Upper lobe of left lung (tissue), 6 donors: ENCODE measurements around the gene ZNF496. TPM values are rescaled to one million over a fixed set of nuclear protein-coding genes. Genes with fewer than 3 reads are reported as not detected.

ENCODE experiments used
- ATAC-seq, 2 donors: fragments of 200-7000 bp; cut with Tn5 transposase; one replicate each; pipeline ENCODE4 v1.9.1; 2022; ENCODE audit warnings: mild to moderate bottlenecking in 2 of 2, moderate library complexity in 2 of 2; ENCODE audit not compliant: low FRiP score in 2 of 2
- DNase-seq, 2 donors: peaks; one replicate each; pipeline ENCODE4 v3.0.0-alpha.2; 2019 to 2020
- H3K27ac ChIP-seq, 4 donors: fragments of 200-600 bp; sonication (generic); one replicate each; pipeline ENCODE4 v1.5.1; 2016 to 2019
- H3K27me3 ChIP-seq, 4 donors: fragments of 200-600 bp; sonication (generic); one replicate each; pipeline ENCODE4 v1.5.1; 2017 to 2019
- H3K36me3 ChIP-seq, 4 donors: fragments of 200-600 bp; sonication (generic); one replicate each; pipeline ENCODE4 v1.5.1; 2016 to 2019
- H3K4me1 ChIP-seq, 4 donors: fragments of 200-600 bp; sonication (generic); one replicate each; pipeline ENCODE4 v1.5.1; 2018 to 2019
- H3K4me3 ChIP-seq, 4 donors: fragments of 200-600 bp; sonication (generic); one replicate each; pipeline ENCODE4 v1.5.1; 2017 to 2019; ENCODE audit warnings: mild to moderate bottlenecking in 2 of 4, moderate library complexity in 1 of 4
- H3K9me3 ChIP-seq, 4 donors: fragments of 200-600 bp; sonication (generic); one replicate each; pipeline ENCODE4 v1.5.1; 2018 to 2019
- EP300 ChIP-seq, 4 donors: sonication (generic); formaldehyde crosslinking; IDR thresholded peaks; one replicate each; pipeline ENCODE4 v1.5.1; 2017; ENCODE audit warnings: antibody characterized with exemption in 4 of 4, control low read depth in 2 of 4
- POLR2A ChIP-seq, 4 donors: fragments of 450-650 bp; IDR thresholded peaks; one replicate each; pipeline ENCODE4 v1.5.1; 2016 to 2017; ENCODE audit warnings: antibody characterized with exemption in 4 of 4, mild to moderate bottlenecking in 2 of 4
- POLR2AphosphoS5 ChIP-seq, 2 donors: sonication (generic); formaldehyde crosslinking; IDR thresholded peaks; one replicate each; pipeline ENCODE4 v1.5.1; 2017; ENCODE audit warnings: antibody characterized with exemption in 2 of 2
- WGBS, 2 donors: methylation state at CpG; one replicate each; pipeline ENCODE4 v1.1.5; 2017 to 2018; 5-methylcytosine and 5-hydroxymethylcytosine counted together
- total RNA-seq, 6 donors: library from RNA; depleted of rRNA in 4 of 6; stranded (reverse); fragments of >200 nt in 4 of 6; gene quantifications; one replicate each; pipeline versions ENCODE4 v1.1.0 to v1.2.1, GENCODE V29; 2016 to 2021
- TF ChIP-seq, protein P1 (sequence below), 6 experiments: fragments of 450-650 bp in 4 of 6; fragments of 200-600 bp in 2 of 6; sonication (generic) in 2 of 6; IDR thresholded peaks; one replicate each; pipeline ENCODE4 v1.5.1; 2016 to 2019; ENCODE audit warnings: antibody characterized with exemption in 6 of 6
- donor health status: DM: no; HTN: no; CAD: no; lungs with moderate emphysema.
- donor health status: DM: no; HTN: yes; CAD: no; lungs with severe emphysema.

ZNF496 gene
- total RNA-seq, 6 donors from 2014 or later, result 20.8 to 59.7 (median 27.2) TPM

DNA sequence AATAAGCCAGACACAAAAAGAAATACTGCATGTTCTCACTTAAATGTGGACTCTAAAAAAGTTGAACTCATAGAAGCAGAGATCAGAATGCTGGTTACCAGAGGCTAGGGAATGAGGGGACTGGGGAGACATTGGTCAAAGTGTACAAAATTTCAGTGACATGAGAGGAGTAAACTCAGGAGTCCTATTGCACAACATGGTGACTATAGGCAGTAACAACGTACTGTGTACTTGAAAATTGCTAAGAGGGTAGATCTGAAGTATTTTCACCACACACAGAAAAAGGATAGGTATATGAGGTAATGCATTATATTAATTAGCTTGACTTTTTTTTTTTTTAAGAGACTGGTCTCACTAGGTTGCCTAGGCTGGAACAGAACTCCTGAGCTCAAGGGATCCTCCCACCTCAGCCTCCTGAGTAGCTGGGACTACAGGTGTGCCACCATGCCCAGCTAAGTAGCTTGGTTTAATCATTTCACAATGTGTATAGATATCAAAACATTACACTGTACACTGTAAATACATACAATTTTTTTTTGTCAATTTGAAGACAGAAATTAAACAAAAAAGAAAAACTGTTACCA is 7.4 kb downstream of the ZNF496 start:
- Histone ChIP-seq H3K36me3 (peaks cover 10 to 93% (median 41%) of the 10 kb centered on the region in 4 donors), H3K27me3 (no peaks in the 10 kb centered on the region), H3K27ac (no peak overlapping the region), H3K4me1 (no peaks in the 10 kb centered on the region), H3K9me3 (no peaks in the 10 kb centered on the region), H3K4me3 (no peak overlapping the region)
- TF ChIP-seq POLR2A (IDR thresholded peaks at IDR 0.05), result no peak
- no peak for TF ChIP-seq EP300 (IDR thresholded peaks at IDR 0.05)
- TF ChIP-seq, protein P1, sequence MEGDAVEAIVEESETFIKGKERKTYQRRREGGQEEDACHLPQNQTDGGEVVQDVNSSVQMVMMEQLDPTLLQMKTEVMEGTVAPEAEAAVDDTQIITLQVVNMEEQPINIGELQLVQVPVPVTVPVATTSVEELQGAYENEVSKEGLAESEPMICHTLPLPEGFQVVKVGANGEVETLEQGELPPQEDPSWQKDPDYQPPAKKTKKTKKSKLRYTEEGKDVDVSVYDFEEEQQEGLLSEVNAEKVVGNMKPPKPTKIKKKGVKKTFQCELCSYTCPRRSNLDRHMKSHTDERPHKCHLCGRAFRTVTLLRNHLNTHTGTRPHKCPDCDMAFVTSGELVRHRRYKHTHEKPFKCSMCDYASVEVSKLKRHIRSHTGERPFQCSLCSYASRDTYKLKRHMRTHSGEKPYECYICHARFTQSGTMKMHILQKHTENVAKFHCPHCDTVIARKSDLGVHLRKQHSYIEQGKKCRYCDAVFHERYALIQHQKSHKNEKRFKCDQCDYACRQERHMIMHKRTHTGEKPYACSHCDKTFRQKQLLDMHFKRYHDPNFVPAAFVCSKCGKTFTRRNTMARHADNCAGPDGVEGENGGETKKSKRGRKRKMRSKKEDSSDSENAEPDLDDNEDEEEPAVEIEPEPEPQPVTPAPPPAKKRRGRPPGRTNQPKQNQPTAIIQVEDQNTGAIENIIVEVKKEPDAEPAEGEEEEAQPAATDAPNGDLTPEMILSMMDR (IDR thresholded peaks at IDR 0.05), result no peak
- ATAC-seq (no peak), DNase-seq (no peak)
- 57 to 70% methylated on average over 1 of the region's 1 CpG for WGBS, 2 donors

DNA sequence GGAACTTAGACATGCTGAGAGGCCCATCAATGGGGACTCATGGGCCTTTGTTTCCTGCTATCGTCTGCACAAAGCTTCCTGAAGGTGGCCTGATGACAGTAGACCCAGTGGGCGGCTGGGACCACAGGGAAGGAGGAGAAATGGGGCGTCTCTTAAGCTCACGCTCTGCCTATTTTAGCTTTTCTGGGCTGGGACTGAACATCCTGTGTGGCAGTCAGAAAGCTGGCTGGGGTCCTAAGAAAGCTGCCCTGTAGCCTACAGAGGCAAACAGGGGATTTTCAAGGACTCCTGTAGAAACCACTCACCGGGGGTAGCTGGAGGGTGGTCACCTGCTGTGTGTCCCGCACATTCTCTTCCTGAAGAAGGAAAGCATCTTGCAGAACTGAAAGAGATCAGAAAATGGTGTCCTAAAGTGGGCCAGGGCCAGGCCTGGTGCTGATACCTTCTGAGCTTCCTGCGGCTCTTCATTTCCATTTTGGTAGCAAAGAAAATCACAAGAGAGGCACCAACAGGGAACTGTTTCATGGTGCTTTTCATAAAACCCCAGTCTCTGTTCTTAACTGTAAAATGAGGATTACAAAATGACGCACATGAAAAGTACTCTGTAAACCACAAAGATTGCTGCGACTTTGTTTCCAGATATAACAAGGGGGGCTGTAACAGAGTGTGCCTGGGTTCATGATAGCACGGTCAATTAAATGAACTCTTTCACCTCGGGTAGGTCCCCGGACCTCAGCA is 8.6 kb downstream of the ZNF496 start:
- Histone ChIP-seq H3K4me3 (no peak overlapping the region), H3K36me3 (peaks cover 9 to 87% (median 29%) of the 10 kb centered on the region in 4 donors), H3K27ac (no peak overlapping the region), H3K27me3 (no peaks in the 10 kb centered on the region), H3K9me3 (no peaks in the 10 kb centered on the region), H3K4me1 (no peaks in the 10 kb centered on the region)
- no peak for DNase-seq
- 75 to 81% methylated on average over 12 of the region's 12 CpGs for WGBS, 2 donors
- TF ChIP-seq EP300 (IDR thresholded peaks at IDR 0.05) (no peak), POLR2AphosphoS5 (IDR thresholded peaks at IDR 0.05) (no peak), POLR2A (IDR thresholded peaks at IDR 0.05) (no peak)
- TF ChIP-seq, protein P1 (IDR thresholded peaks at IDR 0.05), result no peak
- no peak for ATAC-seq

DNA sequence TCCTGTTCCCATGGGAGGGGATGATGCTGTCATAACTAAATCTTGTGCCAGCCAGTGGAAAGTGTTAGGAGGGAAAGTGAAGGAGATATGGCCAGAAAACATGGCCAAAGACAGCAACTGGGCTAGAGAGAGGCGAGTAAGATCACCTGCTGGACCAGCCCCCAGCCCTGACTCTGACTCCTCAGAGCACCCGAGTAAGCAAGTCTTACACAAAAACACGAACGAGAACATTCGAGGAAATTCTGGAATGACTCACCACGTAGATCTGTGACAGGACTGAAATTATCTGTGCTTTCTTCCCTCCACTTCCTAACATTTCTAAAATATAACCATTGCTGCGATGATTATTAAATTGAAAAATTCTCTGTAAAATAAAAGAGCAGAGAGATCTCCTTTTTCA is 9.2 kb downstream of the ZNF496 start:
- Histone ChIP-seq H3K27me3 (no peaks in the 10 kb centered on the region), H3K9me3 (no peaks in the 10 kb centered on the region), H3K27ac (no peak overlapping the region), H3K36me3 (peaks cover 8 to 84% (median 27%) of the 10 kb centered on the region in 4 donors), H3K4me3 (no peak overlapping the region), H3K4me1 (no peaks in the 10 kb centered on the region)
- ATAC-seq (no peak), DNase-seq (no peak)
- 57 to 81% methylated on average over 7 of the region's 7 CpGs for WGBS, 2 donors
- TF ChIP-seq, protein P1 (IDR thresholded peaks at IDR 0.05), result no peak
- no peak for TF ChIP-seq EP300 (IDR thresholded peaks at IDR 0.05)
- no peak for TF ChIP-seq POLR2AphosphoS5 (IDR thresholded peaks at IDR 0.05)
- no peak for TF ChIP-seq POLR2A (IDR thresholded peaks at IDR 0.05)

DNA sequence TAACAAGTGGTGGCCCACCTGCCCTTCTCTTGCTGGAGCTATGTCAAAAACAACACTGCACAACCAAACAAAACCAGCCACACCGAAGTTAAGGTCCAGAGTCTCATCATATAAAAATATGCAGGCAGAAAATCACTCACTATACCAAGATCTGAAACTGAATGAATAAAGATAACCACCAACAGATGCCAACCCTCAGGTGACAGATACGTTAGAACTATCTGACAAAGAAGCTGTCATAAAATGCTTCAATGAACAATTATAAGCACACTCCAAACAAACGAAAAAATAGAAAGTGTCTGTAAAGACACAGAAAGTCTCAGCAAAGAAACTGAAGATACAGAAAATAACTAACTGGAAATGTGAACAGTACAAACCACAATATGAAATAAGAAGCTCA is 14.0 kb downstream of the ZNF496 start:
- DNase-seq, result no peak
- H3K27ac ChIP-seq, result no peak overlapping the region
- no peaks in the 10 kb centered on the region for H3K4me1 ChIP-seq
- no peaks in the 10 kb centered on the region for H3K9me3 ChIP-seq
- WGBS, 2 donors, result 86 to 94% methylated on average over 3 of the region's 3 CpGs
- no peaks in the 10 kb centered on the region for H3K27me3 ChIP-seq
- no peak overlapping the region for H3K4me3 ChIP-seq
- no peak for ATAC-seq
- no peak for TF ChIP-seq EP300 (IDR thresholded peaks at IDR 0.05)
- TF ChIP-seq, protein P1 (IDR thresholded peaks at IDR 0.05), result no peak
- TF ChIP-seq POLR2AphosphoS5 (IDR thresholded peaks at IDR 0.05), result no peak
- no peak for TF ChIP-seq POLR2A (IDR thresholded peaks at IDR 0.05)
- H3K36me3 ChIP-seq, result peaks cover 8 to 79% (median 21%) of the 10 kb centered on the region in 4 donors
